ENCODE results near the gene CDH23.
"Not testable (repeated sequence)": the region's sequence is repeated elsewhere in the genome, so short reads cannot be mapped to it uniquely, and the experiment has no call there.

Gene CDH23

GRCh38 chr10:71588685-71589084, 192.0 kb downstream of the CDH23 start:
- no peak for DNase-seq

GRCh38 chr10:71589617-71590551, 193.2 kb downstream of the CDH23 start:
- DNase-seq, result no peak

- no peak for DNase-seq
These were observed 194.1 kb downstream of the CDH23 start for GRCh38 chr10:71590781-71591350.

- DNase-seq, result no peak
These were observed 198.3 kb downstream of the CDH23 start for GRCh38 chr10:71594934-71595571.

GRCh38 chr10:71595649-71596048, 198.9 kb downstream of the CDH23 start:
- DNase-seq, result no peak

GRCh38 chr10:71596127-71596526, 199.4 kb downstream of the CDH23 start:
- DNase-seq, result no peak

- DNase-seq, result no peak
These were observed 200.0 kb downstream of the CDH23 start for GRCh38 chr10:71596759-71597158.

- DNase-seq, result peak; percentile 53
These were observed 201.2 kb downstream of the CDH23 start for GRCh38 chr10:71597821-71598498.

- DNase-seq, result no peak
These were observed 201.9 kb downstream of the CDH23 start for GRCh38 chr10:71598621-71599055.

- no peak for DNase-seq
These were observed 202.8 kb downstream of the CDH23 start for GRCh38 chr10:71599518-71599917.

GRCh38 chr10:71600242-71600641, 203.5 kb downstream of the CDH23 start:
- not testable (repeated sequence) for DNase-seq

- no peak for DNase-seq
These were observed 204.1 kb downstream of the CDH23 start for GRCh38 chr10:71600849-71601248.

- DNase-seq, result no peak
These were observed 204.6 kb downstream of the CDH23 start for GRCh38 chr10:71601273-71601672.

- DNase-seq, result no peak
These were observed 206.4 kb downstream of the CDH23 start for GRCh38 chr10:71603150-71603549.

GRCh38 chr10:71603754-71604153, 207.0 kb downstream of the CDH23 start:
- DNase-seq, result no peak

- DNase-seq, result no peak
These were observed 207.8 kb downstream of the CDH23 start for GRCh38 chr10:71604324-71605018.

- no peak for DNase-seq
These were observed 208.7 kb downstream of the CDH23 start for GRCh38 chr10:71605263-71605962.

GRCh38 chr10:71606257-71607081, 209.7 kb downstream of the CDH23 start:
- no peak for DNase-seq

GRCh38 chr10:71607082-71607443, 210.3 kb downstream of the CDH23 start:
- DNase-seq, result no peak

GRCh38 chr10:71608819-71609768, 212.4 kb downstream of the CDH23 start:
- DNase-seq, result peak; percentile 56
